ENCODE measurements around the gene FABP2.

DNA sequence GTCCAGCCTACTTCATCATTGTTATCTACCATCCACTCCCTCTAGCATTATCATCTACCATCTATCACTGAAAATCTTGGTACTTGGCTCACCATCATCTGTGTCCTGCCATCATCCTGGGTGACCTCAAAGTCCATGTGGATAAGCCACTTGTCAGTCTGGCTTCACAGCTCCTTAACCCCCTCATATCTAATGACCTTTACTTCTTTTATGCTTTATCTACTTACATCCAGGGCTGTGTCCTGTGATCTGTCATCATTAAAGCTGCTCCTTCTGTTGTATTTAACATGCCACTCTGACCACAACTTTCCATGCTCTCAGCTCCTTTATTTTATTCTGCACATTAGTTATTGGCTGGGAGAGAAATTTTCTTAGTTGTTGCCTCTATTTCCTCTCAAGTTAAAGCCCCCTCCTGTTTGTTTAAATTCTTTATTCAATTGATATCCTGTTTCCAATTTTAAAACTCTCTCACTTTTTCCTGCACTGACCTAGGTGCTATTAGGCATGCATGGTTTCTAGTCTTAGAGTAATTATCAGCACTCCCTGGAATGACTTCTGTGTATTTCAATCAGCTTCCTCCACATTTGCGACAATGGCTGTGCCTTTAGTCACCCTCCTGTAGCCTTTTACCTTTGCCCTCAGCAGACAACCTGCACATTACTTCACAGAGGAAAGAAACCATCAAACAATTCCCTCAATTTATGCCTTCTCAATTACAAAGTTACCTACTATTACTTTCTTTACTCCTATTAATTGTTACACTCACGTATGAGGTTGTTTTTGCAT, 8.1 kb upstream of the FABP2 start:
- TF ChIP-seq, protein P1, sequence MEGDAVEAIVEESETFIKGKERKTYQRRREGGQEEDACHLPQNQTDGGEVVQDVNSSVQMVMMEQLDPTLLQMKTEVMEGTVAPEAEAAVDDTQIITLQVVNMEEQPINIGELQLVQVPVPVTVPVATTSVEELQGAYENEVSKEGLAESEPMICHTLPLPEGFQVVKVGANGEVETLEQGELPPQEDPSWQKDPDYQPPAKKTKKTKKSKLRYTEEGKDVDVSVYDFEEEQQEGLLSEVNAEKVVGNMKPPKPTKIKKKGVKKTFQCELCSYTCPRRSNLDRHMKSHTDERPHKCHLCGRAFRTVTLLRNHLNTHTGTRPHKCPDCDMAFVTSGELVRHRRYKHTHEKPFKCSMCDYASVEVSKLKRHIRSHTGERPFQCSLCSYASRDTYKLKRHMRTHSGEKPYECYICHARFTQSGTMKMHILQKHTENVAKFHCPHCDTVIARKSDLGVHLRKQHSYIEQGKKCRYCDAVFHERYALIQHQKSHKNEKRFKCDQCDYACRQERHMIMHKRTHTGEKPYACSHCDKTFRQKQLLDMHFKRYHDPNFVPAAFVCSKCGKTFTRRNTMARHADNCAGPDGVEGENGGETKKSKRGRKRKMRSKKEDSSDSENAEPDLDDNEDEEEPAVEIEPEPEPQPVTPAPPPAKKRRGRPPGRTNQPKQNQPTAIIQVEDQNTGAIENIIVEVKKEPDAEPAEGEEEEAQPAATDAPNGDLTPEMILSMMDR (IDR thresholded peaks at IDR 0.05; ENCODE audit: control extremely low read depth in 1 of 3, insufficient read depth in 1 of 3, low read depth in 1 of 3, low read length in 3 of 3) = no peak
- TF ChIP-seq JUND (IDR thresholded peaks at IDR 0.05; ENCODE audit: low read length) = no peak
- TF ChIP-seq EP300 (IDR thresholded peaks at IDR 0.05; ENCODE audit: borderline replicate concordance in 1 of 2, low read depth in 2 of 2, low read length in 2 of 2) = no peak
- no peak for TF ChIP-seq CREB1 (IDR thresholded peaks at IDR 0.05)
- no peak for TF ChIP-seq KDM1A (IDR thresholded peaks at IDR 0.05; ENCODE audit: borderline replicate concordance, low read length)

Measured in H1 (cell line).